Measurements from ENCODE around the gene IPO9. TPM values are rescaled to one million over a fixed set of nuclear protein-coding genes. Genes with fewer than 3 reads are reported as not detected.

Gene IPO9
- total RNA-seq, 6 experiments from 2014 or later, result 10.3 to 21.7 (median 19.1) TPM

- no peak overlapping the region for H3K4me3 ChIP-seq
- TF ChIP-seq POLR2A (IDR thresholded peaks at IDR 0.05) (no peak), CTCF (IDR thresholded peaks at IDR 0.05) (no peak)
- peak; percentile 80 to 95 (median 90) for ATAC-seq
- no peaks in the 10 kb centered on the region for H3K27me3 ChIP-seq
- intact Hi-C loops (cut with DNase I), result no loop called here
- DNase-seq, result peak; percentile 71 to 84 (median 79)
- 37% methylated on average over 7 of the region's 11 CpGs for WGBS (ENCODE audit: insufficient coverage, low coverage, low lambda C conversion rate, missing lambda C conversion rate)
- peak overlapping the region in 1 of 3 donors; percentile 4 for H3K27ac ChIP-seq
- no peaks in the 10 kb centered on the region for H3K9me3 ChIP-seq
- H3K36me3 ChIP-seq, result no peaks in the 10 kb centered on the region
- no peaks in the 10 kb centered on the region for H3K4me1 ChIP-seq
Observed at GRCh38 chr1:201916649-201917249, 87.8 kb downstream of the IPO9 start.

- TF ChIP-seq CTCF (IDR thresholded peaks at IDR 0.05) (no peak), POLR2A (IDR thresholded peaks at IDR 0.05) (no peak)
- Histone ChIP-seq H3K36me3 (no peaks in the 10 kb centered on the region), H3K4me3 (no peak overlapping the region), H3K27me3 (no peaks in the 10 kb centered on the region), H3K27ac (peak overlapping the region in 2 of 3 donors; percentile 13 to 43), H3K4me1 (no peaks in the 10 kb centered on the region), H3K9me3 (no peaks in the 10 kb centered on the region)
- DNase-seq (no peak), ATAC-seq (peak in 2 of 4 donors; percentile 16 to 30)
- 61% methylated on average over 3 of the region's 7 CpGs for WGBS (ENCODE audit: insufficient coverage, low coverage, low lambda C conversion rate, missing lambda C conversion rate)
- intact Hi-C loops (cut with DNase I), result no loop called here
Observed at GRCh38 chr1:201917362-201918033, 88.5 kb downstream of the IPO9 start.

GRCh38 chr1:201918343-201918742, 89.4 kb downstream of the IPO9 start:
- no peak for ATAC-seq
- no peak overlapping the region for H3K27ac ChIP-seq
- intact Hi-C loops (cut with DNase I), result no loop called here

GRCh38 chr1:201921952-201922558, 93.1 kb downstream of the IPO9 start:
- DNase-seq (no peak), ATAC-seq (no peak)
- intact Hi-C loops (cut with DNase I), result no loop called here
- Histone ChIP-seq H3K4me1 (no peaks in the 10 kb centered on the region), H3K9me3 (no peaks in the 10 kb centered on the region), H3K27me3 (no peaks in the 10 kb centered on the region), H3K27ac (no peak overlapping the region), H3K36me3 (no peaks in the 10 kb centered on the region), H3K4me3 (no peak overlapping the region)
- 76% methylated on average over 3 of the region's 3 CpGs for WGBS (ENCODE audit: insufficient coverage, low coverage, low lambda C conversion rate, missing lambda C conversion rate)
- TF ChIP-seq CTCF (IDR thresholded peaks at IDR 0.05), result no peak
- TF ChIP-seq POLR2A (IDR thresholded peaks at IDR 0.05), result no peak

More at GRCh38 chr1:201918343-201918742, 89.4 kb downstream of the IPO9 start:
- no peak for TF ChIP-seq POLR2A (IDR thresholded peaks at IDR 0.05)
- no peak for TF ChIP-seq CTCF (IDR thresholded peaks at IDR 0.05)
- Histone ChIP-seq H3K9me3 (no peaks in the 10 kb centered on the region), H3K4me1 (no peaks in the 10 kb centered on the region), H3K4me3 (no peak overlapping the region), H3K36me3 (no peaks in the 10 kb centered on the region), H3K27me3 (no peaks in the 10 kb centered on the region)
- DNase-seq, result no peak
- WGBS (ENCODE audit: insufficient coverage, low coverage, low lambda C conversion rate, missing lambda C conversion rate), result 61% methylated on average over 3 of the region's 5 CpGs
